ENCODE results near the gene STARD10.

Gene STARD10

DNA sequence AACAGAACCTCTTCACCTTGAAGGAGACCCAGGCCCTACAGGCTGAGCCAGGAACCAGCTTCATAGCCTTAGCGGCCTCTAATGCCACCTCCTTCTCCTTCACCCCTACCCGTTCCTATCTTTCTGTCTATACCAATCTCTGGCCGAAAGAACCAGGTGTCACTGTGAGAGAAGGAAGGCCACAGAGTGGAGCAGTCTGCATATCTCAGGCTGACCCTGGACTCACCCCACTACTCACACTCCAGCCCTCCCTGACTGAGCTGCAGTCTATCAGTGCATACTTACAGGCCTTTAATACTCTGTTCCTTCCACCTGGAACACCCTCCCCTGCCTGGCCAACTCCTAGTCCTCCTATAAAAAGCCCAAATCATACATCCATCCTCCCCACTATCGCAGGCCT is 74.3 kb downstream of the STARD10 start:
- Histone ChIP-seq H4K20me1 (ENCODE audit: insufficient read depth) (no peaks in the 10 kb centered on the region), H3K9ac (peak overlapping the region; percentile 8; the same call in 1 of the 2 replicates), H3K27ac (peak overlapping the region; percentile 59), H3K4me2 (peak overlapping the region; percentile 98), H3K4me3 (IDR thresholded peaks at IDR 0.05; ENCODE audit: insufficient read depth, low read depth, low read length) (no peak overlapping the region), H2AFZ (ENCODE audit: low read depth) (no peak overlapping the region), H3K79me2 (ENCODE audit: insufficient read depth, low read depth) (peaks cover 44% of the 10 kb centered on the region), H3K4me1 (ENCODE audit: low read depth, poor library complexity, severe bottlenecking) (peaks cover 46% of the 10 kb centered on the region), H3K36me3 (ENCODE audit: insufficient read depth) (no peaks in the 10 kb centered on the region), H3K27me3 (ENCODE audit: insufficient read depth, low read depth) (no peaks in the 10 kb centered on the region)
- TF ChIP-seq, protein P1, sequence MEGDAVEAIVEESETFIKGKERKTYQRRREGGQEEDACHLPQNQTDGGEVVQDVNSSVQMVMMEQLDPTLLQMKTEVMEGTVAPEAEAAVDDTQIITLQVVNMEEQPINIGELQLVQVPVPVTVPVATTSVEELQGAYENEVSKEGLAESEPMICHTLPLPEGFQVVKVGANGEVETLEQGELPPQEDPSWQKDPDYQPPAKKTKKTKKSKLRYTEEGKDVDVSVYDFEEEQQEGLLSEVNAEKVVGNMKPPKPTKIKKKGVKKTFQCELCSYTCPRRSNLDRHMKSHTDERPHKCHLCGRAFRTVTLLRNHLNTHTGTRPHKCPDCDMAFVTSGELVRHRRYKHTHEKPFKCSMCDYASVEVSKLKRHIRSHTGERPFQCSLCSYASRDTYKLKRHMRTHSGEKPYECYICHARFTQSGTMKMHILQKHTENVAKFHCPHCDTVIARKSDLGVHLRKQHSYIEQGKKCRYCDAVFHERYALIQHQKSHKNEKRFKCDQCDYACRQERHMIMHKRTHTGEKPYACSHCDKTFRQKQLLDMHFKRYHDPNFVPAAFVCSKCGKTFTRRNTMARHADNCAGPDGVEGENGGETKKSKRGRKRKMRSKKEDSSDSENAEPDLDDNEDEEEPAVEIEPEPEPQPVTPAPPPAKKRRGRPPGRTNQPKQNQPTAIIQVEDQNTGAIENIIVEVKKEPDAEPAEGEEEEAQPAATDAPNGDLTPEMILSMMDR (conservative IDR thresholded peaks at IDR 0.05; ENCODE audit: low read depth, low read length), result no peak

DNA sequence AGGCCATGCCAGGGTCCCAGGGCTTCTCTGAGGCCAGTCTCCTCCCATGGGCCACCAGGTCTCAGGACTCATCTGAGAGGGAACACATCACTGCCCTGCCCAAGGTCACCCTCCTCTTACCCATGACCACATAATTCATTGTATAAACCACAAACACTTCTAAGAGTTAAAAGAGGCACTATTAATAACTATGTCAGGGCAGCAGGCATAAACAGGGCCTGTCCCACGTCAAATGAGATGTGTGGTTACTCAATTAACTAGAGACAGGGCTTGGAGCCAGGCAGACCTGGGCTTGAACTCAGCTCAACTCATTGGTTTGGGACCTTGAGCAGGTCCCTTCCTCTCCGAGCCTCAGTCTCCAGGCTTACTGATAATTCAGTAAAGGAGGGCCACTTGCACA is 74.7 kb downstream of the STARD10 start:
- Histone ChIP-seq H3K79me2 (ENCODE audit: insufficient read depth, low read depth) (peaks cover 44% of the 10 kb centered on the region), H3K4me2 (peak overlapping the region; percentile 98), H4K20me1 (ENCODE audit: insufficient read depth) (no peaks in the 10 kb centered on the region)

DNA sequence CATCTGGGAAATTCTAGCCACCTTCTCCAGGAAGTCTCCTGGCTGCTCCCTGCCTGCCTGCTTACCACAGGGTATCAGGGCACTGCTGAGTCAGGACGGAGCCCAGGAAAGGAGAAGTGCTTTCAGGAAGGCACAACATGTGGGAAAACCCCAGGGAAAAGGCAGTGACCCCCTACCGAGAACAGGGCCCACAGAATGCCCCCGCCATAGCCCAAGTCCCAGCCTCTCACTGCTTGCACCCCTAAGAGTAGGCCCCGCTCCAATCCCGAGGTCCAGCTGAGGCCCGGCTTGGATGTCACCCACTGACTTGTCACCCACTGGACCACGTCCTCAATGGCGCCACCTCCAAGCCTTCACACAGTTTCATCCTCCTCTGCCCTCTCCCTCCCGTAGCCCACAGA is 75.7 kb downstream of the STARD10 start:
- H3K27ac ChIP-seq, result no peak overlapping the region
- H3K36me3 ChIP-seq (ENCODE audit: insufficient read depth), result no peaks in the 10 kb centered on the region
- no peaks in the 10 kb centered on the region for H3K27me3 ChIP-seq (ENCODE audit: insufficient read depth, low read depth)
- H3K79me2 ChIP-seq (ENCODE audit: insufficient read depth, low read depth), result peaks cover 44% of the 10 kb centered on the region
- H4K20me1 ChIP-seq (ENCODE audit: insufficient read depth), result no peaks in the 10 kb centered on the region
- peaks cover 45% of the 10 kb centered on the region for H3K4me1 ChIP-seq (ENCODE audit: low read depth, poor library complexity, severe bottlenecking)
- no peak overlapping the region for H3K4me3 ChIP-seq (IDR thresholded peaks at IDR 0.05; ENCODE audit: insufficient read depth, low read depth, low read length)
- H3K9ac ChIP-seq, result no peak overlapping the region
- no peak overlapping the region; the same call in 1 of the 2 replicates for H3K4me2 ChIP-seq
- TF ChIP-seq, protein P1 (conservative IDR thresholded peaks at IDR 0.05; ENCODE audit: low read depth, low read length), result no peak
- H2AFZ ChIP-seq (ENCODE audit: low read depth), result no peak overlapping the region

More for the DNA sequence above, 74.7 kb downstream of the STARD10 start:
- Histone ChIP-seq H3K4me1 (ENCODE audit: low read depth, poor library complexity, severe bottlenecking) (peaks cover 46% of the 10 kb centered on the region), H3K36me3 (ENCODE audit: insufficient read depth) (no peaks in the 10 kb centered on the region), H3K27me3 (ENCODE audit: insufficient read depth, low read depth) (no peaks in the 10 kb centered on the region), H3K9ac (peak overlapping the region; percentile 8; the same call in 1 of the 2 replicates), H3K27ac (peak overlapping the region; percentile 59), H3K4me3 (IDR thresholded peaks at IDR 0.05; ENCODE audit: insufficient read depth, low read depth, low read length) (no peak overlapping the region), H2AFZ (ENCODE audit: low read depth) (no peak overlapping the region)
- TF ChIP-seq, protein P1 (conservative IDR thresholded peaks at IDR 0.05; ENCODE audit: low read depth, low read length), result no peak

DNA sequence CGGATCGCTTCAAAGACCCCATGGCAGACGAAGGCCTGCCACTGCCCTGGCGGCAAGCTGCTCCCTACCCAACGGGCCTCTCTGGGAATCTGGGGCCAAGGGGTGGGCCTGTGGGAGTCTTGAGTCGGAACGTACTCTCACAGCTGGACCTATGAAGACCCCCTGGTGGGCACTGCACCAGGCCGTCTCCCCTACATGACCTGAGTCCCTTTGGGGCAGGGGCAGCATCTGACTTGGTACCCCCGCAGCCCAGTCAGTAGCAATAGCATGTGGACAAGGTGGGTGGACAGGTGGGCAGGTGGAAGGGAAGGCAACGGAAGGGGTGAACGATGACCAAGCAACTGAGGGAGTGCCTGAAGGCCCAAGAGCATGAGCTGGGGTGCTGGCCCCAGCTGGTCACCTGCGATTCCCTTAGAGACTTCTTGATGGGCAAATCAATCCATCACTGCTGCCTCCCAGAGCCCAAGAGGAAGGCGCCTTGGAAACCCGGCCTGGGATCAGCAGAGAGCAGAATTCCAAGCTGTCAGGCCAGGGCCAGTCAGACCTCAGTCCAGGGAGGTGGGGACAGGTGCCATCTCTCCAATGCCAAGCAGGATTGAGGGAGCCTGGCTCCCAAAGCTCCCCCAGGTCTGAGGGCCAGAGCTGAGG is 76.9 kb downstream of the STARD10 start:
- Histone ChIP-seq H3K9ac (no peak overlapping the region), H4K20me1 (ENCODE audit: insufficient read depth) (no peaks in the 10 kb centered on the region), H3K79me2 (ENCODE audit: insufficient read depth, low read depth) (peaks cover 37% of the 10 kb centered on the region), H3K4me1 (ENCODE audit: low read depth, poor library complexity, severe bottlenecking) (peaks cover 38% of the 10 kb centered on the region), H3K4me3 (IDR thresholded peaks at IDR 0.05; ENCODE audit: insufficient read depth, low read depth, low read length) (no peak overlapping the region), H3K27ac (no peak overlapping the region), H3K4me2 (no peak overlapping the region), H2AFZ (ENCODE audit: low read depth) (no peak overlapping the region), H3K27me3 (ENCODE audit: insufficient read depth, low read depth) (no peaks in the 10 kb centered on the region), H3K36me3 (ENCODE audit: insufficient read depth) (no peaks in the 10 kb centered on the region)
- TF ChIP-seq, protein P1 (conservative IDR thresholded peaks at IDR 0.05; ENCODE audit: low read depth, low read length), result no peak
